Mucosa of gallbladder (tissue), 1 donor: ENCODE results near the gene MRPL17. TPM values are rescaled to one million over a fixed set of nuclear protein-coding genes. Genes with fewer than 3 reads are reported as not detected.
"Not testable (repeated sequence)": the region's sequence is repeated elsewhere in the genome, so short reads cannot be mapped to it uniquely, and the experiment has no call there.

Source experiments
- DNase-seq: peaks from one replicate; pipeline ENCODE4 v3.0.0-alpha.2; 2020; ENCODE audit warnings: low spot score
- total RNA-seq: library from RNA; stranded (reverse); gene quantifications from one replicate; pipeline ENCODE4 v1.2.1, GENCODE V29; 2021
- donor health status: DM: no; HTN: no; CAD: no.

Gene MRPL17
- total RNA-seq: 38.5 TPM

GRCh38 chr11:6682936-6683861, at the start of gene MRPL17:
Gene MRPL17, minus strand, starts transcription at chr11:6683340. Its CDS starts 44 bp downstream, at chr11:6683296.
- DNase-seq: peak; percentile 100

DNA sequence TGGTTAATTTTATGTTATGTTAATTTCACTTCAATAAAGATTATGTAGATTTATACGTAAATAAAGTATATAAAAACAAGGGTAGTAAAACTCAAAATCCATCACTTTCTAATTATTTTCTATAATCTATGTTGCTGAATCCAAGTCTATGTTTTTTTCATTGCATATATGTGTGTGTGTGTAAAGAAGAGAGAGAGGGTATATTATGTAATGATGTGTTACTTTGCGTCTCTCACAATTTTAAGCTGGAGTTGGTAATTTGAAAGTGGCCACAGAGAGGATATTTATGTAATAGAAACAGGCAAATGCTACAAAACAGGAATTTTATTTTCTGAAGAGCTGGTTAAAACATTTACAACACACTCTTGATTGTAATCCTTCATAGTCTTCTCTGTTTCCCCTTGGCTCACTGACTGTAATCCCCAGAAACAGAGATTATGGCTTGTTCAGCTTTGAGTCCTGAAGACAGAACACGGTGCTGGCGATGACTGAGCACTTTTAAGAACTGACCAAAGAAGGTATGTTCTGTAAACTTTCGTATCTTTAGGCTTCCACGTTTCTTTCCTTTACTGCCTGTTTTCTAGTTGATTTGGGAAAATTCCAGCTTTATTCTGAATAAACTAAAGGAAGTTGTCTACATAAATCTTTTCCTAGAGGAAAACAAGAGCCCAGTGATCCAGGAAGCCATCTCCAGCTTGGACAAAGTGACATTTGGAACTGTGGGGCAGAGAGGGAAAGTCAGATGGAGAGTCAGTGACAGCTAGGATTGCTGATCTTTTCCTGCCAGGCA, 45.0 kb upstream of the MRPL17 start:
- DNase-seq: no peak

DNA sequence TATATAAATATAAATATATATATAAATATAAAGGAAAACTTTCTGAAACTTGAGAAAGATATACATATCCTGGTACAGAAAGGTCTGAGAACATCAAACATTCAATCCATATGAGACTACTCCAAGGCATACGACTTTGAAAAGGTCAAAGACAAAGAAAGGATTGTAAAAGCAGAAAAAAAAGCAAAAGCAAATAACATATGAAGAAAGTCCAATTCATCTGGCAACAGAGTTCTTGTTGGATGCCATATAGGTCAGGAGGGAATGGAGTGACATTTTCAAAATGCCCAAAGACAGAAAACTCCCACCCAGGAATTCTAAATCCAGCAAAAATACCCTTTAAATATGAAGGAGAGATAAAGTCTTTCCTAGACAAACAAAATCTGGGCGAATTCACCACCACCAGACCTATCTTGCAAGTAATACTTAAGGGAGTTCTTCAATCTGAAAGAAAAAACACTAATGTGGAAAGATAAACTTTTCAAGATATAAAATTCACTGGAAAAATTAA, 42.3 kb upstream of the MRPL17 start:
- no peak for DNase-seq

DNA sequence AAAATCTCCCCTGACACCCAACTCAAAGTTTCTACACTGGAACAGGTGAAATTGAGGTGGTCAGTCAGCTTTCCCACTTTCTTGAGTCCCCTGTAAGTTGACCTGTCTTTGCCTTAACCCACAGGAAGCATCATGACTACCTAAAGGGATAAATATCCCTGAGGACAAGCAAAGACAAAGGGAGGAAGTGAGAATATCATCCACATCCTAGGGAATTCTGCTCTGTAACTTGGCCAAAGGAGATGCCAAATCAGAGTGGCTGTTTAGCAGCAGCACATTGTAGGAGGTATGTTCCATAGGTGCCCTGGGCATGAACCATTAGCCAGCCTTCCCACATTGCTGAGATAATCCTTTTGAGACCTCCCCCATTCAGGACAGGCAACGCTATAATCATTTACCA, 40.9 kb upstream of the MRPL17 start:
- DNase-seq: no peak

- DNase-seq: no peak
Observed at GRCh38 chr11:6721343-6721742, 38.2 kb upstream of the MRPL17 start.

- no peak for DNase-seq
Observed at GRCh38 chr11:6719576-6719975, 36.4 kb upstream of the MRPL17 start.

- DNase-seq: no peak
Observed at GRCh38 chr11:6717426-6717825, 34.3 kb upstream of the MRPL17 start.

GRCh38 chr11:6711552-6711951, 28.4 kb upstream of the MRPL17 start:
- not testable (repeated sequence) for DNase-seq

DNA sequence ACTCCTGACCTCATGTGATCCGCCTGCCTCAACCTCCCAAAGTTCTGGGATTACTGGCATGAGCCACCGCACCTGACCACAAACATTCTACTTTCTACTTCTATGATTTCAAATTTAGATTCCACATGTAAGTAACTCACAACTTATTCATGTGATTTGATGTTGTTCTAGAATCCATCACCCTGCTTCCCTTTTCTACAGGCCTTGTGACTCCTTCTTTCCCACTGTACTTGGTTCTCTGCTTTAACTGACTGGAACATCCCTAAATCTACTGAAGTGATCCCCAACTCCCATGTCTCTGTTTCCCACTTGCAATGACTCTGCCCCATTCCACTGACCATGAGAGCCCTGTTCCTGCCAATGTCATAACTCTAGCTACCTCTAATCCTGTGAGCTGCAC, 25.7 kb upstream of the MRPL17 start:
- no peak for DNase-seq

GRCh38 chr11:6705905-6706535, 22.9 kb upstream of the MRPL17 start:
- peak; percentile 38 for DNase-seq

- DNase-seq: peak; percentile 65
Observed at GRCh38 chr11:6703247-6704063, 20.3 kb upstream of the MRPL17 start.

DNA sequence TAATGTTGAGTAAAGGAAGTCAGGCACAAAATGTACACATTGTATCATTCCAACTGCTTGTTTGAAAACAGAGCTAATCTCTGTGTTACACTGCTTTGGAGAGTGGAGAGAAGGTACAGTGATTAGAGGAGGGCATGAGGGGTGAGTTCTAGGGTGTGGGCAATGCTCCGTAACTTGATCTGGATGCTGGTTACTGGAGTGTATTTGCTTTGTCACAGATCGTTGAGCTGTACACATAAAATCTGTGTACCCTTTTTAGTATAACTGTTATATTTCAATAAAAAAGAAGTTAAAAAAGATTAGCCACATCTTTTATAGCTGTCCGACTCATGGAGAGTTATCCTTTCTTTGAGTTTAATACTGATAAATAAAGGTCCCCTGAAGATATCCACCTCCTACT, 18.8 kb upstream of the MRPL17 start:
- DNase-seq: not testable (repeated sequence)

DNA sequence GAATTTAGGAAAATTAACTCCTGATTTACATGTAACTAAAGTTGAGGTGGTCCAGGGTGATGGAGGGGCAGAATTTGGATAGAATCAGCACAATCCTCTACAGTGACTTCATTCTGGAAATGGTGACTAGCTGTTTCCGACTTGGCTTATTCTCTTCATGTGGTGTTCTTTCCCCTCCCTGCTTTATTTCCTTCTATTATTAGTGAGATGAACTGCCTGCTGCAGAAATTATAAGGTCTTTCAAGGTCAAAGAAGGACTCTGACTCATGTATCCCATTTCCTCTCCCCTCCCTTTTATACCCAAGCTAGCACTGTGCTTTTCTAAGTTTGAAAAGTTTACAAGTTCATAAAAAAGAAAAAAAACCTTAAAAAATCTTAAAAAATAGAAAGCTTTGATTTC, 12.2 kb upstream of the MRPL17 start:
- no peak for DNase-seq

GRCh38 chr11:6694229-6694535, 11.0 kb upstream of the MRPL17 start:
- DNase-seq: no peak

DNA sequence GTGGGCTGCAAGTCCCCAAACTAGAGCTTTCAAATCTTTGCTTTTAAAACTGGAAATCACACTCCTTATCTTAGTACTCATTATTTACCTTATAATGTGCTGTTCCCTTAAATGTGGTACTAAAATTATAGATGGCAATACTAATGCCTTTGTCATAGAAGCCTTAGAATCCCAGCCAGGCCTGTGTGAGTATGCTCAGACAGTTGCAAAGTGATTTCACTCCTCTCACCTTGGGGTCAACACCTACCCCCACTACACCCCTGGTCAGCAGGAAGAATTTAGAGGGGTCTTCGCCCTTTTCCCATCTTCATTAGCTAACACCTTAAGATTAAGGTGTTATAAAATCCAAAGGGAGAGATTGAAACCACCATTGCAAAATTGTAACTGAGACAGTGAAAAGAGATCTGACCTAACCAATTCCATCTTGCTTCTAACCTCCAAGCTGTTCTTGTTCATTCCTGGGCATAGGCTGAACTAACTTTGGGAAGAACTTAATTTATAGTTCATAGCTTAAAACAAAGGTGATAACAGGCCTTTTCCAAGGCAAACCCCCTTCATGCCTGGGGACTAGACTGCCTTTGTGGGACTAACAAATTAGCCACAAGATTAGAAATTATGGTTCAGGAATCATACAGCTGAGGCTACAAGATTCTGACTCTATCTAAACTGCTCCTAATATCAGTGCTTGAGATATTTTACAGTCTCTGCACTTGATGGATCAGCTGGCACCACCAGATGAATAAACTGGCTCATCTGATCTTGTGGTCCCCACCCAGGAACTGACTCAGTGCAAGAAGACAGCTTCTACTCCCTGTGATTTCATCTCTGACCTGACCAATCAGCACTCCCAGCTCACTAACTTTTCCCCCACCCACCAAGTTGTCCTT, 10.4 kb upstream of the MRPL17 start:
- DNase-seq: no peak

GRCh38 chr11:6692128-6692527, 9.0 kb upstream of the MRPL17 start:
- DNase-seq: no peak

- not testable (repeated sequence) for DNase-seq
Observed at GRCh38 chr11:6690431-6691132, 7.4 kb upstream of the MRPL17 start.

DNA sequence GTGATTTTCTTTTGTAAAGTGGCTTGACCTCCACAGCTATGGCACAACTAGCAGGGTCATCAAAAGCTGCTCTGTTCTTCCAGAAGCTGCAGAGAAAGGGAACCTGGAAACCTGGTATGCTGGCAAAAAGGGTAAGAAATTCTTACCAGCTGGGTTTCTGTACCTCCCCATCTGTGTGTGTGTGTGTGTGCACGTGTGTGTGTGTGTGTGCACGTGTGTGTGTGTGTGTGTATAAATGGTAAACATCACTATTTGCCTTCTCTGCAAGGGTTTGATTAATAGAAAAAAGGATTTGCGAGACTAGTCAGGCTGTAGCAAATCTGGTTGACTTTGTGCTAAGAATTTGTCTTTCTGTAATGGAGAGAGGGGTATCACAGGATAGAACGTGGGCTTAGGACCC, 4.7 kb upstream of the MRPL17 start:
- no peak for DNase-seq

- no peak for DNase-seq
Observed at GRCh38 chr11:6686006-6686405, 2.9 kb upstream of the MRPL17 start.

DNA sequence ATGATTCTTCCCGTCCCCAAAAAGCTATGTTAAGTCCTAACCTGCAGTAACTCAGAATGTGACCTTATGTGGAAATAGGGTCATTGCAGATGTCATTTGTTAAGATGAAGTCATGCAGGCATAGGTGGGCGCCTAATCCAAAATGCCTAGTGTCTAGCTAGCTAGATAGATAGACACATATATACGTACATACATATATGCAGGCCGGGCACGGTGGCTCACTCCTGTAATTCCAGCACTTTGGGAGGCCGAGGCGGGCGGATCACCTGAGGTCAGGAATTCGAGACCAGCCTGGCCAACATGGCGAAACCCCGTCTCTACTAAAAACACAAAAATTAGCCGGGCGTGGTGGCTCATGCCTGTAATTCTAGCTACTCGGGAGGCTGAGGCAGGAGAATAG, 928 bp upstream of the MRPL17 start:
- not testable (repeated sequence) for DNase-seq
